GM21576 (cell line): ENCODE results near the gene TMEM120B.

Experiments used
- ATAC-seq: cut with Tn5 transposase; IDR thresholded peaks from one replicate; pipeline ENCODE4 v1.9.1; 2021; ENCODE audit warnings: mild to moderate bottlenecking, moderate library complexity; ENCODE audit not compliant: unreplicated experiment

The TMEM120B gene

DNA sequence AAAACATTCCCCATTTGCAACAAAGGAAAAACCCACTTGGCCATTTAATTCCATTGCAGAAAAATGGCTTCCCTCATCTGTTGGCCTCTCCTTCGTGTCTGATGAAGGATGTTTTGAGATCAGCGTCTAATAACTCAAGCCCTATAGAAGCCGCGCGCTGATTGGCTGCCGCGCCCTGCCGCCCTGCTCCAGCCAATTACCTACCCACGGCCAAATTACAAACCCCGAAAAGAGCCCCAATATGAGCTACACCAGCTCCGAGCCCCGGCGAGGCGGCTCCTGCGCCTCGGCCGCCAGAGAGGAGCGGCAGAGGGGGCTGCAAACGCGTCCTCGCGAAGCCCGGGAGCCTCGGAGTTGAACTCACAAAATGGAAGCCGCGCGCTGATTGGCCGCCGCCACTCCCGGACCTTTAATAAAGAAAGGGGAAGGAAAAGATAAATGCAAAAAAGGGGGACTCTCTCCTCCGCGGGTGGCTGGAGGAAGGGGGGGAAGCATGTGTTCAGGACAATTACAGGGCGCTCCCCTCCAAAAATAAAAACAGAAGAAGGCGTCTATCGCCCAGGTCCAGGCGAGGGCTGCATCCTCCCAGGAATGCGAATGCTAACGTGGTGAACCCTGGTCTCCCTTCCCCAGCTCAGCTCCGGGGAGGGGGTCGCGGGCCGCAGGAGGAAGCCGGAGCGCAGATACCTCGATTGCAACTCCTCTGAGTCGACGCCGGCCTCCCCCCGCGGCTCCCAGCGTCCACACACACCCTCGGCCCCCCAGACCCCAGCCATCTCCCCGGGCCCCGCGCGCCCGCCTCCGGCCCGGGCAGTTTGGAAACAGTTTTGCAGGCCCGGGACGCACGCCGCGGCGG is 90.5 kb downstream of the TMEM120B start:
- peak; percentile 39 for ATAC-seq

DNA sequence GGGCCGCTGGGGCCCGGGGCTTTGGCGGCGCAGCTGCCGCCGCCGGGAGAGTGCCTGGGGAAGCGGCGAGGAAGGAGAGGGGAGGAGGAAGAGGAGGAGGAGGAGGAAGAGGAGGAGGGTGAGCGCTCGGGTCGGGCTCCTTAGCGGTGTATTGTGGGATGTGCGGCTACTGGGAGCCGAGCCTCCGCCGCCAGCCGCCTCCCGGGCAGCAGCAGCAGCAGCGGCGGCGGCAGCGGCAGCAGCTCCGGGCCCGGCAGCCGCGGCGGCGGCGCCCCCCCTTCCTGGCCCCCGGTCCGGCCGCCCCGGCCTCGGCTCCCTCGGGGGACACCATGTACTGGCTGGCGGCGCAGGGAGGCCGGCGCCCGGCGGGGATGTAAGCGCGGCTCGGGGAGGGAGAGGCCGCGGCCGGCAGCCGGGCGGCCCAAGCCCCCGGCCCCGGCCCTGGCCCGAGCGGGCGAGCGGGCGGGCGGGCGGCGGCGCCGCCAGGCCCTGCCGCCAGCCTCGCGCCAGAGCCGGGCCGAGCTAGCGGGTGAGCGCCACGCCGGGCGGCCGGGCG is 91.4 kb downstream of the TMEM120B start, which contains the start of gene SETD1B:
Gene SETD1B, plus strand, starts transcription at position 149 of the 556 bp plus-strand sequence. CDS start 729 bp downstream, outside the sequence.
- ATAC-seq, result no peak

DNA sequence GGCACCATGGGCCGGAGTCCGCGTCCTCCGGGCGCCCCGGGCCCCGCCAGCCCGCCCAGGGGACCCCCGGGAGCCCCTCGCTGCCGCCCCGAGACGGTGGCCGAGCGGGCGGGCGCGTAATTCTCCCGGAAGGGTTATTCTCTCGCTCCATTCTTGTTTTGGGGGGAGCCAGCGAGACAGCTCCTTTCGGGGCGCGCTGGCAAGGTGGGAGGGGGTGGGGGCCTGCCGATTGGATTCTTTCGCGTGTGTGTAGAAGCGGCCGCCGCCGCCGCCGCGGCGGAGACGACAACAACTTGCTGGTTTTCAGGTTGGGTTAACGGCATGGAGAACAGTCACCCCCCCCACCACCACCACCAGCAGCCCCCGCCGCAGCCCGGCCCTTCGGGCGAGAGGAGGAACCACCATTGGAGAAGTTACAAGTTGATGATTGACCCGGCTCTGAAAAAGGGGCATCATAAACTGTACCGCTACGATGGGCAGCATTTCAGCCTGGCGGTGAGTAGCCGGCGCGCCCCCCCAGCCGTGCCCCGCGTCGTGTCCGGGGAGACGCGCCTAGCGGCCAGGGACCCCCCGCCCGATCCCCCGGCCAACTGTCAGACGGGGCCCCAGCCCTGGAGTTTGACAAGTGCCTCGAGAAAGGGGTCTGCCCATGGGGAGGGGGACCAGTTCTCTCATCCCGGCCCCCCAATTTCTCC is 92.0 kb downstream of the TMEM120B start:
- ATAC-seq, result no peak

DNA sequence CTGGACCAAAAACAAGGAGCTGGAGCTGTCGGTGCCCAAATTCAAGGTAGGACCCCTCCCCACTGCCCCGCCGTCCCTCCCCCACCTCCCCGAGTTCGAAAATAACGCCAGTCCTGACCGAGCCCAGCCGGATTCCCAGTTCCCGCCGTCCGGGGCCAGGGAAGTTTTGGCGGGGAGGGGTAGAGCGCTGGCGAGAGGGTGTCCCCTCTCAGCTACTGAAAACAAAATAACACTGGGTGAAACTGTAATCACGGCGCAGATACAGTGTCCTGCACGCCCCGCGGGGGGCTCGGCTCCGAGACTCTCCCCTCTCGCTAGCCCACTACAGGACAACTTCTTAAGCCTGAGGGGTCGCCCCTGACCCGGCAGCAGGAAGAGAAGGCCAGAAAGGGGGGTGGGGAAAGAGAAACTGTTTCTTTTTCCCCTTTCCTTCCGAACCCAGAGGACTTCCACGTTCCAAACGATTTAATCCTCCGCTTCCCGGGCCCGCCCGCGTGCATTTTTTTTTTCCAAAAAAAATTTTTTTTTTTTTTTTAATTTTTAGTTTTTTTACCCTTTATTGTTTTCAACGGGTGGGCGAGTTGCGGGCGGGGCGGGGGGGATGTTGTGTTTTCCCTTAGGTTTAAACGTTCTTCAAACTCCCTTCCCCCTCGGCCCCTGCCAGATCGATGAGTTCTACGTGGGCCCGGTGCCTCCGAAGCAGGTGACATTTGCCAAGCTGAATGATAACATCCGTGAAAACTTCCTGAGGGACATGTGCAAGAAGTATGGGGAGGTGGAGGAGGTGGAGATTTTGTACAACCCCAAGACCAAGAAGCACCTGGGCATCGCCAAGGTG is 92.8 kb downstream of the TMEM120B start:
- ATAC-seq, result no peak

DNA sequence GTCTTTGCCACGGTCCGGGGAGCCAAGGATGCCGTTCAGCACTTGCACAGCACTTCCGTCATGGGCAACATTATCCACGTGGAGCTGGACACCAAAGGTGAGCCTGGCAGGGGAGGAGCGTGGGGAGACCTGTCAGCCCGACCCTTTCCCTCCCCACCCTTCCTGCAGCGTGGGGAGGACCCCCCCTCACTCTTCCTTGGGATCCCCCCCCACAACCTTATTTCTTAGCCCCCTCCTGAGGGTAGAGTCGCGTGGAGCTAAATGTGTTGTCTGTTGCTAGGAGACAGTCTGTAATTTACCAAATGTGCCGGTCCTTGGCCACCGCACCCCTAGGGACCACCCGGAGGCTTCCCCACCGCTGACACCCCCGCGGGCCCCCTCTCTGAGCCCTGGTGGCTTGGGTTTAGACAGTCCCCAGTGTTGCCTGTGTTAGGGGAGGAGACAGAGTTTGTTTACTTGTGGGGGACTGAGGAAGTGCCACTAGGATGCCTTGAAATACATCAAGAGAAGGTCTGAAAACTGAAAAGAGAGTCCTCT is 93.5 kb downstream of the TMEM120B start:
- ATAC-seq, result no peak

DNA sequence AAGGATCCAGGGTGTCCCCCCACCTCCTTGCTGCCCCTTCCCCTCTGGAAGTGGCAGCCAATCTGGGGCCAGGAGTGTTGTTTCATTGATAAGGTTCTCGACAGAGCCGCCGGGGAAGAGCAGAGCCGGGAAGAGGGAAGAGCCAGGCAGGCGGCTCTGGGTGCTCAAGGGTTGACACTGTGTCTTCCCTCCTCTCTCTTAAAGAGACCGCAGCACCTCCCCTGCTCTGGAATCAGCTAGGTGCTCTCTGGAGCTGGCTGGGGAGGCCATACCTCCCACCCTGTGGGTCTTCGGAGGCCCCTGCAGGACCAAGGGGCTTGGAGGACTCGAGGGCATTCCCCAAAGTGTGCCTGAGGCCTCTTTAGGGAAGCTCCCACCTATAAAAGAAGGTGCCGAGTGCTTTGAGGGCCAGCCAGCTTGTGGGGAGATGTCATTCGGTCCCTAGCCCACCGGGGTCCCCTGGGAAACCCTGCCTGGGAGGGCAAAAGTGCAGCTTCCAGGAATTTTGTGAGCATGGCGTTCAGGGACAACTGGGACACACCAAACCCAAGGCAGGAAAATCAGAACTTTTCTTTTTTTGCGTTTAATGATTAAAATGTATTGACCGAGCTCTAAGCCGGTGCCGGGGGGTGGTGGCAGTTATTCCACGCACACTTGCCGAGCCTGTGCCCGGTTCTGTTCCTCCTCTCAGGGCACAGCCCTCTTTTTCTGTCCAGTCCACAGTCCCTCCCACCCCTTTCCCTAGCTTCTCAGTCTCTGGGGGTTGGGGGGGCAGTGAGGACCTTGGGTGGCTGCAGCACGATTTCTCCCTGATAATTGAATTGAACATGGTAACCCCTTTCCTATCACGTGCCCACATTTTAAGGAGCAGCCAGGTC is 94.2 kb downstream of the TMEM120B start:
- ATAC-seq, result no peak

DNA sequence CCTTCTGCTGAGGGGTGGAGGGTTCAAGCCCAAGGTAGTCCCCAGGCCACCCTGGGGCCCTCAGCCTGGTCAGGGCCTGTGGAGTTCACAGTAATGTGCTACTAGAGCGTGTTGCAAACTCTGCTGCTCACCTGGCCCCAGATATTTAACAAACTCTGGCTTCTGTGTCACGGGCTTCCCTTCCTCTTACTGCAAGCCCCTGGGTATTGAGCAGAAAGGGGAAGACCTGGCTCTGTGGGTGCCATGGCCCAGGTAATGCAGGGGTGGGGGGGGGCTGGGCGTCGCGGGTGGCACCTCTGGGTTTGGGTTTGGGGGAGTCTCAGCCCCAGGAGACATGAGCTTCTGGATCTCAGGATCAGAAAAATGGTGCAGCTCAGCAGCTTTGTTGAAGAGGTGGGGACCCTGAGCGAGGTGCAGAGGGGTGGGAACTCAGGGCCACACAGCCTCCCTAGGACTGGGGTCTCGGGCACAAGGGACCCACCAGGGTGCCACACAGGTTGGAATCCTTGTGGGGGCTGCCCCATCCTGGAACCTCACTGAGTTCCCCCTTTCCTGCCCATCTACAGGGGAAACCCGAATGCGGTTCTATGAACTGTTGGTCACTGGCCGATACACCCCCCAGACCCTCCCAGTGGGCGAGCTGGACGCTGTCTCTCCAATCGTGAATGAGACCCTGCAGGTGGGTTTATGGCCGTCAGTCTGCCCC is 95.2 kb downstream of the TMEM120B start:
- no peak for ATAC-seq

DNA sequence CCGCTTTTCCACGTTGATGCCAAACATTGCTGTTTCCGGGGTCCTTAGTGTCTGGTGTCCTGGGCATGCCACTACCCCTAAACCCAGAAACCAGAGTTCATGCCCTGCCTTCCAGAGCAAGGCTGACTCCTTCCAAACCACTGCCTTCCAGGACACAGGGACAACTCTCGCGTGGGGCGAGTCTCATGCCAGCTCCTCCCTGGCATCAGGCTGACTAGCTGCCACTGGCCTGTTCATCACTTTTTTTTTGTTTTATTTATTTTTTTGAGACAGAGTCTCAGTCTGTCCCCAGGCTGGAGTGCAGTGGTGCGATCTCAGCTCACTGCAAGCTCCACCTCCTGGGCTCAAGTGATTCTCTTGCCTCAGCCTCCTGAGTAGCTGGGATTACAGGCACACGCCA is 96.1 kb downstream of the TMEM120B start:
- no peak for ATAC-seq

DNA sequence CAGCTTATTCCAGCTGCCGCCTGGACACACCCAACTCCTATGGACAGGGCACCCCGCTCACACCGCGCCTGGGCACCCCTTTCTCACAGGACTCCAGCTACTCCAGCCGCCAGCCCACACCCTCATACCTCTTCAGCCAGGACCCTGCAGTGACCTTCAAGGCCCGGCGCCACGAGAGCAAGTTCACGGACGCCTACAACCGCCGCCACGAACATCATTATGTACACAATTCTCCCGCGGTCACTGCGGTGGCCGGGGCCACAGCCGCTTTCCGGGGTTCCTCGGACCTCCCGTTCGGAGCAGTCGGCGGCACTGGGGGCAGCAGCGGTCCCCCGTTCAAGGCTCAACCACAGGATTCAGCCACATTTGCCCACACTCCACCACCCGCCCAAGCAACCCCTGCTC is 97.2 kb downstream of the TMEM120B start:
- no peak for ATAC-seq

DNA sequence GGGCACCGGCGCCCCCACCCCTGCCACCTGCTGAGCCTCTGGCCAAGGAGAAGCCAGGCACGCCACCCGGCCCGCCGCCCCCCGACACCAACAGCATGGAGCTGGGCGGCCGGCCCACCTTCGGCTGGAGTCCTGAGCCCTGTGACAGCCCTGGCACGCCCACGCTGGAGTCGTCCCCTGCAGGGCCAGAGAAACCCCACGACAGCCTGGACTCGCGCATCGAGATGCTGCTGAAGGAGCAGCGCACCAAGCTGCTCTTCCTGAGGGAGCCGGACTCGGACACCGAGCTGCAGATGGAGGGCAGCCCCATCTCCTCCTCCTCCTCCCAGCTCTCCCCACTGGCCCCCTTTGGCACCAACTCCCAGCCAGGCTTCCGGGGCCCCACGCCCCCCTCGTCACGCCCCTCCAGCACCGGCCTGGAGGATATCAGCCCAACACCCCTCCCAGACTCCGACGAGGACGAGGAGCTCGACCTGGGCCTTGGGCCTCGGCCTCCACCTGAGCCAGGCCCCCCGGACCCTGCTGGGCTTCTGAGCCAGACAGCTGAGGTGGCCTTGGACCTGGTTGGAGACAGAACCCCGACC is 97.8 kb downstream of the TMEM120B start:
- no peak for ATAC-seq

DNA sequence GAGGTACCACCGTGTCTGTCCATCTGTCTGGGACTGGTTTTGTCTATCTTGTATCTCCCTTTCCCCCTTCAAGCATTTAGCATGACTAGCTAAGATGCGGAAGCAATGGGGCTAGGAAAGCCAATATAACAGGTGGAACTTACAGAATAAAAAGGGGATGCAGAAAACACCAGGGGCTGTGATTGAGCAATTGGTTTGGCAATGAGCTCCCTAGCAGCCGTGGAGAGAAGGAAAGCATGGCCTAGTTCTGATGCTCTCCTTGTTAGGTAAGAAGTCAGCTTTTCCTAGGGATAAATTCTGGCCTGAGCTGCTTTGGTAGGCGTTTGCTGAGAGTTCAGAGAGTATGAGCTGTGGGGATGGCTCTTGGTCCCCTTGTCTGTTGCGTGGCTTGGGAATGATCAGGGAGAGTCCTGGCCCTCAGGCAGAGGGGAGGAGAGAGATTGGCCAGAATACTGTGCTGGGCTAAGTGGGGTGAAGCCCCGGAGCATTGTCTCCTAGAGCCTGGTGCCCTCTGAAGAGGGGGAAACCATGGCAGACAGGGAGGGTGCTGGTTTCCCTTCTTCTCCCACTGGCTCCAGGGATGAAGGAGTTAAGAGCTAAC is 98.4 kb downstream of the TMEM120B start:
- ATAC-seq, result no peak

DNA sequence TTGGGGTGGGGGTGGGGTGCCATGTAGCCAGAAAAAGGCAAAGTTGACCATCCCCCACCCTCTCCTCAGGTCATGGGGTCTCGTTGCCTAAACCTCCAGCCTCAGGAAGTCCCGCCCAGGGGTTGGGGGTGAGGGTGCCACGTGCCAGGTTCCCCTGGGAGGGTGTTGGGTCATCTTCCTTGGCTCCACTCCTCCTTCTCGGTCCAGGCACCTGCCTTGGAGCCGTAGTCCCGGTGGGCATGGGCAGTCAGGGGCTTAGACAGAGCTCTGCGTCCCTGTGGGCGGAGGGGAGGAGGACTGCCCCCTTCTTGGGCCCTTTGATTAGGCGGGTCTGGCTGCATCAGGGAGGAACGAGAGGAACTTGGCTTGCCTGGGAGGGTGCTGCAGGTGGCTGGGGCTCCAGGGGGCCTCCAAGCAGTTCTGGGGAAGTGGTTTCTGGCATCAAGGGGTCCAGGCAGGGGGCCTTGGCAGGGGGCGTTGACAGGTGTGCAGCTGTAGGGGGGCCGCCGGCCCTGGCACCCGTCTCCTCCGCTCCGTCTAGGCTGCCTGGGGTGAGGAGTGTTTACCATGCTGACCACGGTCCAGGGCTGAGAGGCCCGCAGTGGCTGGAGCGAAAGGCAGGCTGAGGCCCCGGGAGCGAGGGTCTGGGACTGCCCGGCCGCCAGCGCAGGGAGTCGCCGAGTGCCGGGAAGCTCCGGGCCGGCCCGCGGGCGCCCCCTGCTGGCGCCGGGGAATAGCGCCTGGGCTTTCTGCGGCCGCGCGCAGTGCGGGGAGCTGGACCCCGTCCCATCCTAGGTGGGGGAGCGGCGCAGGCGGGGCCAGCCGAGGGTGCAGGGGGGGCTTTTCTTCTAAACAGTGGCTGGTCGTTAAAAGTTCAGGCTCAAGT is 99.1 kb downstream of the TMEM120B start:
- peak; percentile 52 for ATAC-seq

DNA sequence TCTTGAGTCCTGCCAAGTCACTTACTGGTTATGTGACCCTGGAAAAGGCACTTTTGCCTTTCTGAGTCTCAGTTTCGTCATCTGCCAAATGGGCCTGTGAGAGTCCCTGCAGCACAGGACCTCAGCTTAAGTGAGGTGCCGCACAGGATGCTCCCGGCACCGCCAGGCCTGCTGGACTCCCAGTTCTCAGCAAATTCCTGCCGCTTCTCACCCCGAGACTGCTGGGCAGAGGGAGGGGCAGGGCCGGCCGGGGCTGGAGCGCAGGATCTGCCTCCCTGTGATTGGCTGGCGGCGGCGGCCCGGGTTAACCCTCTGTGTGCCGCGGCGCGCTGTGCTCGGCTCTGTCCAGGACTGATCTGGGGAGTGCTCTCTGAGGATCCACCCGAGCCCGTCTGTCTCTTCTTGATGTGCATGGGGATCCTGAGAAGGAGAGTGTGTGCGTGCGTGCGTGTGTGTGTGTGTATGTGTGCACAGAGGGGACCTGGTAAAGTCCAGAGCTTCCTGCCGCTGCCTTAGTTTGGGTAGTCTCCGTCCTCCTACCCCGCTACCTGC is 99.8 kb downstream of the TMEM120B start:
- no peak for ATAC-seq

DNA sequence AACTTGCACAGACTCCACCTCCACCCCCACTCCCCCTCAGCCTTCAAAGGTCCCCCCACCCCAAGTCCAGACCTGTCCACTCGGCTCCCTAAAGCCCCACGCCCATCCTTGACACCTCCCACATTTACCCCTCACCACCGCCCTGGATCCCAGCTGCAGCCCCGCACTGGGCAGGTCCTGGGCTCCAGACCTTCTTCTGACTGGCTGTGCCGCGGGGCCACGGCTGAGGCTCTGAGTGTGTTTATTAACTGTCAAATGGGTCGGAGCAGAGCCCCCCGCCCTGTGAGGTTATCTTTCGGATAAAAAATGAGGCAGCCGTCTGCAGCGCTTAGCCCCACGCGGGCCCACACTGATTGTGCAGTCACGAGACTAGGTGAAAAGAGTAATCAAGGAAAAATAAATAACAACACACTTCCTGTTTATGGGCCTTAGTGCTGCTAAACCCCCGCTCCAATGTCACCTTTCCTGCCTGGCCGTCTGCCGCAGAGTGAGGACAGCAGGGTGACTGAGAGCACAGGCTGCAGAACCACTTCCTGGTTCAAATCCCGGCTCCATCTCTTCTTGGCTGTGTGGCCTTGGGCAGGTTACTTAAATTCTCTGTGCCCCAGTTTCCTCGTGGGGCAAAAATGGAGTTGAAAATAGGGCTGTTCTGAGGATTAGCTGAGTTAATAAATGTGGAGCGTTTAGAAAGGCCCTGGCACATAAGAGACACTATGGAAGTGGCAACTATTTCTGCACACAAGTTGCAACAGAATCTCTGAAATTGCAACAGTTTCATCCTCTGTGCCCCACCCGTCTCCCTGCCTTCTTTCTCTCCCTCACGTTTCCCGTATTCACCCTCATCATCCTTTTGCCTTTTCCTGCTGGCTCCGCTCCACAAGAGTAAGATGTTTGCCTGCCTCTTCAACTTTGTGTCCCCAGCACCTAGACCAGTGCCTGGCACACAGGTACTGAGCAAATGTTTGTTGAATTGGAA is 100.7 kb downstream of the TMEM120B start:
- no peak for ATAC-seq

DNA sequence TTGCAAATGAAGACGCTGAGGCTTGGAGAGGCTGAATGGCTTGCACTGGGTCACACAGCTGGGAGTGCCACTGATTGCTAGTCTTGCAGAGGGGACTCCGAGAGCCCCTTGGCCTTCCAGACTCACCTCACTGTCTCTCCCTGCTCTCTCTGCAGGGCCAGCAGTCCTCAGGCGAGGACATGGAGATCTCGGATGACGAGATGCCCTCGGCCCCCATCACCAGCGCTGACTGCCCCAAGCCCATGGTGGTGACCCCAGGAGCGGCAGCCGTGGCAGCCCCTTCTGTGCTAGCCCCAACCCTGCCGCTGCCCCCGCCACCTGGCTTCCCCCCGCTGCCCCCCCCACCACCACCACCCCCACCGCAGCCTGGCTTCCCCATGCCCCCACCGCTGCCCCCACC is 101.4 kb downstream of the TMEM120B start:
- ATAC-seq, result no peak
